ENCODE measurements around the gene VASH2. TPM values are rescaled to one million over a fixed set of nuclear protein-coding genes. Genes with fewer than 3 reads are reported as not detected.
A peak's percentile ranks its signal among the peaks of the same experiment; 100 is the strongest.

VASH2 gene
- total RNA-seq, 1 experiment from 2014 or later = 5.8 TPM

- BruUV-seq (replicated peaks) = no TSS peak
These were observed 31.5 kb upstream of the VASH2 start for GRCh38 chr1:212918824-212919223.

DNA sequence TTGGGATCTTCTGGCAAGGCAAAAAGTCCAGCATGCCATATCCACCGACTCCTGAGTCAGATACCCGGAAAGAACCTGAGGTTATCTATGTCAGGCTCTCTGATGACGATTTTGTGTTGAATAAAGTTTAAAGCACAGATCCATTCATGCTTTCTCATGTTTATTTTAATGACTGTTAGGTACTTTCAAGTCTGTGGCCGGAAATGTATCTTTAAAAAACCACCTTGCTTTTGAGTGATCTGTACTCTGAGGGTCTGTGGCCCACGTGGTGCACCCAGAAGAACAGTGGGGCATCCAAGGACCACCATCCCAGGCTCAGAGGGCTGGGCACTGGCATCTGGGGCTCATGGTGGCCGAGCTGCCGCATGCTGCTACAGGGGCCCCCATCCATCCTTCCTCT, 30.1 kb upstream of the VASH2 start:
- H3K27ac Mint-ChIP-seq (ENCODE audit: unreplicated experiment) = no peak overlapping the region
- CTCF ChIA-PET = interaction anchor here (1.0 kb wide), 1 partner anchor 87 kb away, joined by 3 read pairs; no protein-coding TSS in a partner anchor
- H3K4me3 Mint-ChIP-seq (ENCODE audit: low read depth, unreplicated experiment) = no peak overlapping the region
- H3K36me3 Mint-ChIP-seq (ENCODE audit: insufficient read depth, unreplicated experiment) = peaks cover 9% of the 10 kb centered on the region
- no peaks in the 10 kb centered on the region for H3K9me3 Mint-ChIP-seq (ENCODE audit: low read depth, unreplicated experiment)
- H3K4me1 Mint-ChIP-seq (ENCODE audit: low read depth, unreplicated experiment) = peaks cover 18% of the 10 kb centered on the region
- TF ChIP-seq CTCF (IDR thresholded peaks at IDR 0.05; ENCODE audit: unreplicated experiment) = no peak
- intact Hi-C loops (cut with micrococcal nuclease; ENCODE audit: unreplicated experiment) = no loop called here
- H3K27me3 Mint-ChIP-seq (ENCODE audit: unreplicated experiment) = peaks cover 58% of the 10 kb centered on the region
- no TSS peak for BruUV-seq (replicated peaks)
- DNase-seq = no peak

More at GRCh38 chr1:212918824-212919223, 31.5 kb upstream of the VASH2 start:
- TF ChIP-seq CTCF (IDR thresholded peaks at IDR 0.05; ENCODE audit: unreplicated experiment) = no peak
- Mint-ChIP-seq H3K4me1 (ENCODE audit: low read depth, unreplicated experiment) (peaks cover 23% of the 10 kb centered on the region), H3K27ac (ENCODE audit: unreplicated experiment) (no peak overlapping the region), H3K27me3 (ENCODE audit: unreplicated experiment) (peaks cover 45% of the 10 kb centered on the region), H3K9me3 (ENCODE audit: low read depth, unreplicated experiment) (no peaks in the 10 kb centered on the region), H3K4me3 (ENCODE audit: low read depth, unreplicated experiment) (no peak overlapping the region), H3K36me3 (ENCODE audit: insufficient read depth, unreplicated experiment) (peaks cover 10% of the 10 kb centered on the region)
- intact Hi-C loops (cut with micrococcal nuclease; ENCODE audit: unreplicated experiment) = no loop called here
- DNase-seq = no peak
- CTCF ChIA-PET = interaction anchor here (0.7 kb wide), 1 partner anchor 32 kb away, joined by 6 read pairs; no protein-coding TSS in a partner anchor

DNA sequence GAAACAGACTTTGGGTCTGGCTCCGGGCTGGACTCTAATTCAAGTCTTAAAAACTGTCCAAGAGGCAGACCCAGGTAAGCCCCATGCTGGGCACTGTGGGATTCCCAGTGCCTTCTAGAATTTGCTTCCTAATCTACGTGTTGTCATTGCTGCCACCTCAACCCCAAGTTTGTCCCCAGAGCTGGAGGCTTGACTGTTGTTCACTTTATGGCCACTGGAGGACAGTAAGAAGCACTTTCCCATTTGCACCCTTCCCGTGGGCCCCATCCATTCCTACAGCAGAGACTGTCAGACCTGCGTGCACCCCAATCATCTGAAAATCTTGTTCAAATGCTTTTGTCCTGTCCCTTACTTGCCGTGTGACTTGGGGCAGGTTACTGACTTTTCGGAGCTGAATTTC, 29.4 kb upstream of the VASH2 start:
- intact Hi-C loops (cut with micrococcal nuclease; ENCODE audit: unreplicated experiment) = no loop called here
- CTCF ChIA-PET = interaction anchor here (1.0 kb wide), 1 partner anchor 87 kb away, joined by 3 read pairs; no protein-coding TSS in a partner anchor
- Mint-ChIP-seq H3K36me3 (ENCODE audit: insufficient read depth, unreplicated experiment) (peaks cover 4% of the 10 kb centered on the region), H3K4me3 (ENCODE audit: low read depth, unreplicated experiment) (no peak overlapping the region), H3K4me1 (ENCODE audit: low read depth, unreplicated experiment) (peaks cover 12% of the 10 kb centered on the region), H3K27me3 (ENCODE audit: unreplicated experiment) (peaks cover 58% of the 10 kb centered on the region), H3K9me3 (ENCODE audit: low read depth, unreplicated experiment) (no peaks in the 10 kb centered on the region), H3K27ac (ENCODE audit: unreplicated experiment) (no peak overlapping the region)
- TF ChIP-seq CTCF (IDR thresholded peaks at IDR 0.05; ENCODE audit: unreplicated experiment) = peak; percentile 27
- no peak for DNase-seq
- BruUV-seq (replicated peaks) = no TSS peak

GRCh38 chr1:212922016-212922415, 28.3 kb upstream of the VASH2 start:
- intact Hi-C loops (cut with micrococcal nuclease; ENCODE audit: unreplicated experiment) = no loop called here
- Mint-ChIP-seq H3K36me3 (ENCODE audit: insufficient read depth, unreplicated experiment) (no peaks in the 10 kb centered on the region), H3K27me3 (ENCODE audit: unreplicated experiment) (peaks cover 51% of the 10 kb centered on the region), H3K27ac (ENCODE audit: unreplicated experiment) (no peak overlapping the region), H3K9me3 (ENCODE audit: low read depth, unreplicated experiment) (no peaks in the 10 kb centered on the region), H3K4me1 (ENCODE audit: low read depth, unreplicated experiment) (peaks cover 2% of the 10 kb centered on the region), H3K4me3 (ENCODE audit: low read depth, unreplicated experiment) (no peak overlapping the region)
- no TSS peak for BruUV-seq (replicated peaks)
- no peak for DNase-seq
- CTCF ChIA-PET = no interaction called here
- TF ChIP-seq CTCF (IDR thresholded peaks at IDR 0.05; ENCODE audit: unreplicated experiment) = no peak

Measured in Calu3 (cell line).